Coronary artery (tissue), 2 donors: ENCODE data around the gene CDO1.
"Not testable (repeated sequence)": the region's sequence is repeated elsewhere in the genome, so short reads cannot be mapped to it uniquely, and the experiment has no call there.

Experiments
- DNase-seq: peaks from one replicate; pipeline ENCODE4 v3.0.0-alpha.2; 2017; ENCODE audit warnings: low spot score
- H3K27ac ChIP-seq, 2 donors: fragments of 200-600 bp; sonication (generic); one replicate each; pipeline ENCODE4 v1.5.1; 2016 to 2019
- H3K4me3 ChIP-seq: fragments of 200-600 bp; sonication (generic); 2 replicates; pipeline ENCODE4 v1.5.1; 2016; ENCODE audit warnings: mild to moderate bottlenecking, moderate library complexity
- CTCF ChIP-seq: fragments of 200-600 bp; sonication (generic); IDR thresholded peaks from one replicate; pipeline ENCODE4 v1.5.1; 2019; ENCODE audit warnings: antibody characterized with exemption

The CDO1 gene

GRCh38 chr5:115815693-115816225 lies 700 bp downstream of the CDO1 start:
- Histone ChIP-seq H3K4me3 (peak overlapping the region; percentile 85), H3K27ac (peak overlapping the region in 1 of 2 donors; percentile 82)
- no peak for DNase-seq
- no peak for TF ChIP-seq CTCF

- no peak for TF ChIP-seq CTCF
- DNase-seq: no peak
- Histone ChIP-seq H3K4me3 (peak overlapping the region; percentile 85), H3K27ac (peak overlapping the region in 1 of 2 donors; percentile 82)
Measured at GRCh38 chr5:115815006-115815692, 1.3 kb downstream of the CDO1 start.

- TF ChIP-seq CTCF: no peak
- no peak for DNase-seq
- Histone ChIP-seq H3K27ac (no peak overlapping the region), H3K4me3 (peak overlapping the region; percentile 85)
Measured at GRCh38 chr5:115813719-115814118, 2.7 kb downstream of the CDO1 start.

GRCh38 chr5:115812372-115812771 lies 4.1 kb downstream of the CDO1 start:
- no peak for TF ChIP-seq CTCF
- H3K27ac ChIP-seq: no peak overlapping the region
- no peak overlapping the region for H3K4me3 ChIP-seq
- no peak for DNase-seq

- no peak for DNase-seq
- Histone ChIP-seq H3K27ac (no peak overlapping the region), H3K4me3 (no peak overlapping the region)
- TF ChIP-seq CTCF: no peak
Measured at GRCh38 chr5:115811406-115811805, 5.1 kb downstream of the CDO1 start.

- DNase-seq: no peak
- H3K27ac ChIP-seq: no peak overlapping the region
- TF ChIP-seq CTCF: no peak
- H3K4me3 ChIP-seq: no peak overlapping the region
Measured at GRCh38 chr5:115810761-115811160, 5.7 kb downstream of the CDO1 start.

- no peak for DNase-seq
- Histone ChIP-seq H3K27ac (no peak overlapping the region), H3K4me3 (no peak overlapping the region)
- no peak for TF ChIP-seq CTCF
Measured at GRCh38 chr5:115809946-115810345, 6.5 kb downstream of the CDO1 start.

- not testable (repeated sequence) for H3K4me3 ChIP-seq, DNase-seq, H3K27ac ChIP-seq
Measured at GRCh38 chr5:115808066-115808465, 8.4 kb downstream of the CDO1 start.
